ENCODE results near the gene MRPL45.

- TF ChIP-seq CTCF (IDR thresholded peaks at IDR 0.05; ENCODE audit: low read depth, low read length) (no peak), EZH2phosphoT487 (IDR thresholded peaks at IDR 0.05; ENCODE audit: low read depth) (no peak)
Observed at GRCh38 chr17:38324772-38325171, 27.8 kb downstream of the MRPL45 start.

Measured in OCI-LY3 (cell line).